Mesenchymal stem cell (in vitro differentiated cells and primary cell): ENCODE measurements around the gene RYR1.

ENCODE experiments used
- DNase-seq: peaks from one replicate; pipeline ENCODE4 v3.0.0-alpha.2; 2013
- H2AFZ ChIP-seq: one replicate; pipeline ENCODE4 v1.6.1; 2013; ENCODE audit warnings: low read depth, mild to moderate bottlenecking, control low read depth, inconsistent platforms, low read length, moderate library complexity
- H2AK5ac ChIP-seq: 2 replicates; pipeline ENCODE4 v1.6.1; 2013; ENCODE audit warnings: low read length, moderate library complexity, mild to moderate bottlenecking, inconsistent platforms; ENCODE audit not compliant: severe bottlenecking
- H2BK120ac ChIP-seq: one replicate; pipeline ENCODE4 v1.6.1; 2013; ENCODE audit warnings: low read depth, mild to moderate bottlenecking, inconsistent platforms, low read length, moderate library complexity
- H2BK12ac ChIP-seq, 2 experiments: one replicate each; pipeline ENCODE4 v1.6.1; 2013; ENCODE audit warnings: inconsistent platforms in 2 of 2, low read length in 2 of 2, mild to moderate bottlenecking in 2 of 2, moderate library complexity in 2 of 2, control low read depth in 1 of 2
- H2BK15ac ChIP-seq: one replicate; pipeline ENCODE4 v1.6.1; 2013; ENCODE audit warnings: mild to moderate bottlenecking, low read depth, inconsistent platforms; ENCODE audit not compliant: poor library complexity, severe bottlenecking
- H2BK5ac ChIP-seq: 2 replicates; pipeline ENCODE4 v1.6.1; 2013; ENCODE audit warnings: low read depth, mild to moderate bottlenecking, low read length, control low read depth, inconsistent platforms; ENCODE audit not compliant: poor library complexity, severe bottlenecking
- H3K14ac ChIP-seq, 2 experiments: one replicate each; pipeline ENCODE4 v1.6.1; 2013; ENCODE audit warnings: inconsistent platforms in 2 of 2, low read length in 2 of 2, control low read depth in 1 of 2, mild to moderate bottlenecking in 1 of 2, moderate library complexity in 1 of 2
- H3K18ac ChIP-seq, 2 experiments: one replicate each; pipeline ENCODE4 v1.6.1; 2013; ENCODE audit warnings: inconsistent platforms in 2 of 2, low read length in 2 of 2, control low read depth in 1 of 2, low read depth in 1 of 2, mild to moderate bottlenecking in 1 of 2
- H3K23ac ChIP-seq, 2 experiments: one replicate each; pipeline ENCODE4 v1.6.1; 2013; ENCODE audit warnings: inconsistent platforms in 2 of 2, low read length in 2 of 2, mild to moderate bottlenecking in 2 of 2, moderate library complexity in 2 of 2, control low read depth in 1 of 2
- H3K27ac ChIP-seq: 2 replicates; pipeline ENCODE4 v1.5.1; 2013; ENCODE audit warnings: mild to moderate bottlenecking, moderate library complexity, low read length, control low read depth, inconsistent platforms; ENCODE audit not compliant: poor library complexity, severe bottlenecking
- H3K27me3 ChIP-seq, 2 experiments: 2 replicates each; pipeline versions ENCODE4 v1.6.1 to v1.7.0; 2013; ENCODE audit warnings: low read length in 2 of 2, mild to moderate bottlenecking in 2 of 2, moderate library complexity in 2 of 2, control low read depth in 1 of 2, inconsistent platforms in 1 of 2; ENCODE audit not compliant: control insufficient read depth in 1 of 2, insufficient read depth in 1 of 2
- H3K36me3 ChIP-seq, 2 experiments: 2 replicates each; pipeline versions ENCODE4 v1.6.1 to v1.7.0; 2013; ENCODE audit warnings: low read length in 2 of 2, control low read depth in 1 of 2, inconsistent platforms in 1 of 2, low read depth in 1 of 2, mild to moderate bottlenecking in 1 of 2; ENCODE audit not compliant: insufficient read depth in 2 of 2, control insufficient read depth in 1 of 2
- H3K4ac ChIP-seq, 2 experiments: one replicate each; pipeline ENCODE4 v1.6.1; 2013; ENCODE audit warnings: inconsistent platforms in 2 of 2, low read length in 2 of 2, mild to moderate bottlenecking in 2 of 2, moderate library complexity in 2 of 2, control low read depth in 1 of 2, low read depth in 1 of 2
- H3K4me1 ChIP-seq: 2 replicates; pipeline ENCODE4 v1.6.1; 2013; ENCODE audit warnings: low read depth, low read length, control low read depth; ENCODE audit not compliant: control insufficient read depth, insufficient read depth
- H3K4me2 ChIP-seq: 2 replicates; pipeline ENCODE4 v1.6.1; 2013; ENCODE audit warnings: low read length, mild to moderate bottlenecking, inconsistent platforms; ENCODE audit not compliant: poor library complexity, severe bottlenecking
- H3K4me3 ChIP-seq, 2 experiments: 2 replicates each; pipeline versions ENCODE4 v1.5.1 to v1.7.0; 2013; ENCODE audit warnings: low read length in 2 of 2, mild to moderate bottlenecking in 2 of 2, control low read depth in 1 of 2, low read depth in 1 of 2; ENCODE audit not compliant: insufficient read depth in 1 of 2
- H3K79me1 ChIP-seq: replicated peaks from 2 replicates; pipeline ENCODE4 v1.6.1; 2013; ENCODE audit warnings: mild to moderate bottlenecking, control low read depth, low read length, inconsistent platforms; ENCODE audit not compliant: poor library complexity, severe bottlenecking
- H3K9ac ChIP-seq: 2 replicates; pipeline ENCODE4 v1.7.0; 2013; ENCODE audit warnings: mild to moderate bottlenecking, low read length, moderate library complexity
- H3K9me3 ChIP-seq: 2 replicates; pipeline ENCODE4 v1.7.0; 2013; ENCODE audit warnings: mild to moderate bottlenecking, low read length; ENCODE audit not compliant: control insufficient read depth
- H4K8ac ChIP-seq: one replicate; pipeline ENCODE4 v1.6.1; 2013; ENCODE audit warnings: inconsistent platforms, mild to moderate bottlenecking, low read length, moderate library complexity
- H4K91ac ChIP-seq: one replicate; pipeline ENCODE4 v1.6.1; 2013; ENCODE audit warnings: mild to moderate bottlenecking, low read length, inconsistent platforms
- WGBS: methylation state at CpG from one replicate; pipeline ENCODE4 v1.1.7; 2013; ENCODE audit warnings: mixed read lengths; 5-methylcytosine and 5-hydroxymethylcytosine counted together

The RYR1 gene

GRCh38 chr19:38437295-38437694, 3.8 kb downstream of the RYR1 start:
- H3K27ac ChIP-seq, result no peak overlapping the region
- no peak overlapping the region for H3K4me3 ChIP-seq
- H3K4me2 ChIP-seq, result no peak overlapping the region
- peaks cover 27 to 32% of the 10 kb centered on the region in 2 experiments for H3K27me3 ChIP-seq
- H3K18ac ChIP-seq, result no peak overlapping the region
- H3K4me1 ChIP-seq, result no peaks in the 10 kb centered on the region
- no peaks in the 10 kb centered on the region for H3K79me1 ChIP-seq
- H2BK12ac ChIP-seq, result no peak overlapping the region
- no peak overlapping the region for H3K14ac ChIP-seq
- no peak overlapping the region for H4K8ac ChIP-seq
- H3K4ac ChIP-seq, result no peak overlapping the region
- no peak overlapping the region for H2BK120ac ChIP-seq
- H3K9ac ChIP-seq, result no peak overlapping the region
- no peak for DNase-seq
- H2AFZ ChIP-seq, result no peak overlapping the region
- no peak overlapping the region for H2BK15ac ChIP-seq
- 86% methylated on average over 6 of the region's 6 CpGs for WGBS
- H2AK5ac ChIP-seq, result no peak overlapping the region
- H2BK5ac ChIP-seq, result no peak overlapping the region
- no peak overlapping the region for H4K91ac ChIP-seq
- H3K36me3 ChIP-seq, result no peaks in the 10 kb centered on the region
- no peaks in the 10 kb centered on the region for H3K9me3 ChIP-seq
- no peak overlapping the region for H3K23ac ChIP-seq

- Histone ChIP-seq H3K27ac (no peak overlapping the region), H4K91ac (no peak overlapping the region), H2BK15ac (no peak overlapping the region), H3K4me3 (no peak overlapping the region), H2AFZ (no peak overlapping the region), H4K8ac (no peak overlapping the region), H2BK12ac (no peak overlapping the region), H3K14ac (no peak overlapping the region), H3K9ac (no peak overlapping the region), H3K4me1 (no peaks in the 10 kb centered on the region), H3K18ac (no peak overlapping the region), H3K4ac (no peak overlapping the region), H2BK5ac (no peak overlapping the region), H3K4me2 (no peak overlapping the region), H3K79me1 (no peaks in the 10 kb centered on the region), H3K23ac (no peak overlapping the region), H3K27me3 (peaks cover 27 to 32% of the 10 kb centered on the region in 2 experiments), H3K9me3 (no peaks in the 10 kb centered on the region), H3K36me3 (no peaks in the 10 kb centered on the region), H2BK120ac (no peak overlapping the region), H2AK5ac (no peak overlapping the region)
- 95% methylated on average over 2 of the region's 2 CpGs for WGBS
- no peak for DNase-seq
These were observed 4.4 kb downstream of the RYR1 start for GRCh38 chr19:38437917-38438316.

- no peak for DNase-seq
- Histone ChIP-seq H2AK5ac (no peak overlapping the region), H3K36me3 (no peaks in the 10 kb centered on the region), H3K79me1 (no peaks in the 10 kb centered on the region), H2BK15ac (no peak overlapping the region), H2BK12ac (no peak overlapping the region), H3K9ac (no peak overlapping the region), H3K18ac (no peak overlapping the region), H2AFZ (no peak overlapping the region), H3K14ac (no peak overlapping the region), H2BK5ac (no peak overlapping the region), H3K23ac (no peak overlapping the region), H3K9me3 (no peaks in the 10 kb centered on the region), H3K27me3 (peaks cover 16 to 25% of the 10 kb centered on the region in 2 experiments), H4K8ac (no peak overlapping the region), H3K4me1 (no peaks in the 10 kb centered on the region), H3K27ac (no peak overlapping the region), H3K4me2 (no peak overlapping the region), H4K91ac (no peak overlapping the region), H2BK120ac (no peak overlapping the region), H3K4me3 (no peak overlapping the region), H3K4ac (no peak overlapping the region)
- WGBS, result 81% methylated on average over 14 of the region's 14 CpGs
These were observed 7.1 kb downstream of the RYR1 start for GRCh38 chr19:38440592-38440991.

DNA sequence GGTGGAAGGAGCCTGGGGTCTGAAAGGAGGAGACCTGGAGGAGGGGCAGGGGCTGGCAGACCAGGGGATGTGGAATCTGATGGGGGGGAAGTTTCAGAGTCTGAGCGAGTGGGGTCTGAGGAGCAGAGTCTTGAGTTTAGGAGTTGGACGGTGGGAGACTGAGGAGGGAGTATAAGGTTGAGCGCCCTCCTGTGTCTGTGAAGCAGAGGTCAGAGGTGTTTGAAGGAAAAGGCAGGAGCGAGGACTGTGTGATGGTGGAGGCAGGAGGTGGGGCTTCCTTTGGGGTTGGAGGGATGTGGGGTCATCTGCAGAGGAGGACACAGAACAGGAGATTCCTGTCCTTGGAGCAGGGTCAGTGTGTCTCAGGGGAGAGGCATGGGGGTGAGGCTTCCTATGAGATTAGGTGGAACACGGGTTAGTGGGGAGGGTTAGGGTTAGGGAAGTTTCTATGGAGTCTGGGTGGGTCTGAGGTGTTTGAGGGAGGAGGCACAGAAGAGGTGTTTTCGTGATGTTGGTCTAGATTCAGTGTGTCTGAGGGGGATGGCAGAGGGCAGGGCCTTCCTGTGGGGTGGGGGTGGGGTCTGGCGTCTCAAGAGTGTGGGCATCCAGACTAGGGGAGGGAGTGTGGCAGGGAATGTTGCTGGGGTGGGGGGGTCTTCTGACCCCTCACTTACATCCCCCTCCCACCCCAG, 8.3 kb downstream of the RYR1 start:
- Histone ChIP-seq H3K4me1 (no peaks in the 10 kb centered on the region), H3K4ac (no peak overlapping the region), H3K23ac (no peak overlapping the region), H3K18ac (no peak overlapping the region), H3K9ac (no peak overlapping the region), H2BK12ac (no peak overlapping the region), H3K27ac (no peak overlapping the region), H3K14ac (no peak overlapping the region), H2BK5ac (no peak overlapping the region), H2AFZ (no peak overlapping the region), H2BK120ac (no peak overlapping the region), H3K27me3 (peaks cover 16 to 25% of the 10 kb centered on the region in 2 experiments), H3K9me3 (no peaks in the 10 kb centered on the region), H2BK15ac (no peak overlapping the region), H3K79me1 (no peaks in the 10 kb centered on the region), H3K36me3 (no peaks in the 10 kb centered on the region), H3K4me3 (no peak overlapping the region), H2AK5ac (no peak overlapping the region), H4K91ac (no peak overlapping the region), H4K8ac (no peak overlapping the region), H3K4me2 (no peak overlapping the region)
- 47% methylated on average over 6 of the region's 7 CpGs for WGBS
- DNase-seq, result no peak
